SU-DHL-6 (cell line): ENCODE data around the gene ARHGAP30.

Experiments used
- CTCF ChIP-seq: fragments of 200-600 bp; sonication (generic); IDR thresholded peaks from one replicate; pipeline ENCODE4 v1.5.1; 2017; ENCODE audit warnings: antibody characterized with exemption, mild to moderate bottlenecking, low read length, moderate library complexity; ENCODE audit not compliant: insufficient read depth, poor library complexity, severe bottlenecking
- EZH2phosphoT487 ChIP-seq: fragments of 200-600 bp; sonication (generic), shearing (Covaris generic); conservative IDR thresholded peaks from 2 replicates; pipeline ENCODE4 v1.6.1; 2018; ENCODE audit warnings: mild to moderate bottlenecking, antibody characterized with exemption, low read length, moderate library complexity, mixed read lengths

- no peak for TF ChIP-seq CTCF
- TF ChIP-seq EZH2phosphoT487: no peak
Measured at GRCh38 chr1:161007369-161007768, 62.3 kb downstream of the ARHGAP30 start.
